ENCODE results near the gene TTC7B.
"Not testable (repeated sequence)": the region's sequence is repeated elsewhere in the genome, so short reads cannot be mapped to it uniquely, and the experiment has no call there.

The TTC7B gene

GRCh38 chr14:90830931-90831701 lies 14.9 kb upstream of the TTC7B start:
- DNase-seq = no peak

- no peak for DNase-seq
Measured at GRCh38 chr14:90829677-90830076, 13.4 kb upstream of the TTC7B start.

GRCh38 chr14:90828642-90829487 lies 12.6 kb upstream of the TTC7B start:
- DNase-seq = no peak

GRCh38 chr14:90827919-90828610 lies 11.8 kb upstream of the TTC7B start:
- peak; percentile 87 for DNase-seq

- DNase-seq = not testable (repeated sequence)
Measured at GRCh38 chr14:90823542-90823941, 7.3 kb upstream of the TTC7B start.

- DNase-seq = peak; percentile 18
Measured at GRCh38 chr14:90820958-90821357, 4.7 kb upstream of the TTC7B start.

GRCh38 chr14:90819734-90820393 lies 3.6 kb upstream of the TTC7B start:
- DNase-seq = no peak

- no peak for DNase-seq
Measured at GRCh38 chr14:90818715-90819114, 2.5 kb upstream of the TTC7B start.

- DNase-seq = no peak
Measured at GRCh38 chr14:90816681-90817436, 629 bp upstream of the TTC7B start.

- DNase-seq = no peak
Measured at GRCh38 chr14:90815572-90815821, 733 bp downstream of the TTC7B start.

GRCh38 chr14:90814806-90815571 lies 1.2 kb downstream of the TTC7B start:
- no peak for DNase-seq

- no peak for DNase-seq
Measured at GRCh38 chr14:90813442-90813841, 2.8 kb downstream of the TTC7B start.

- no peak for DNase-seq
Measured at GRCh38 chr14:90812109-90812508, 4.1 kb downstream of the TTC7B start.

GRCh38 chr14:90811641-90812040 lies 4.6 kb downstream of the TTC7B start:
- no peak for DNase-seq

- DNase-seq = no peak
Measured at GRCh38 chr14:90810806-90811205, 5.4 kb downstream of the TTC7B start.

- DNase-seq = no peak
Measured at GRCh38 chr14:90809530-90810312, 6.5 kb downstream of the TTC7B start.

GRCh38 chr14:90808759-90809529 lies 7.3 kb downstream of the TTC7B start:
- no peak for DNase-seq

GRCh38 chr14:90807060-90807459 lies 9.2 kb downstream of the TTC7B start:
- DNase-seq = no peak

GRCh38 chr14:90805662-90806540 lies 10.3 kb downstream of the TTC7B start:
- DNase-seq = no peak
